Right lobe of liver (tissue), 4 donors: ENCODE data around the gene KCNG4.

Experiments
- POLR2A ChIP-seq: fragments of 450-650 bp; IDR thresholded peaks from one replicate; pipeline ENCODE4 v1.6.1; 2017; ENCODE audit warnings: antibody characterized with exemption, mild to moderate bottlenecking
- TF ChIP-seq, protein P1 (sequence below), 4 donors: fragments of 200-600 bp in 3 of 4; fragments of 450-650 bp in 1 of 4; IDR thresholded peaks; one replicate each; pipeline versions ENCODE4 v1.5.1 to v1.8.0; 2016 to 2022; ENCODE audit warnings: antibody characterized with exemption in 4 of 4, mild to moderate bottlenecking in 2 of 4
- donor health status: DM: no; HTN: no; CAD: no.
- donor health status: DM: no; HTN: no; CAD: no.
- donor health status: DM: no; HTN: yes; CAD: no.

DNA sequence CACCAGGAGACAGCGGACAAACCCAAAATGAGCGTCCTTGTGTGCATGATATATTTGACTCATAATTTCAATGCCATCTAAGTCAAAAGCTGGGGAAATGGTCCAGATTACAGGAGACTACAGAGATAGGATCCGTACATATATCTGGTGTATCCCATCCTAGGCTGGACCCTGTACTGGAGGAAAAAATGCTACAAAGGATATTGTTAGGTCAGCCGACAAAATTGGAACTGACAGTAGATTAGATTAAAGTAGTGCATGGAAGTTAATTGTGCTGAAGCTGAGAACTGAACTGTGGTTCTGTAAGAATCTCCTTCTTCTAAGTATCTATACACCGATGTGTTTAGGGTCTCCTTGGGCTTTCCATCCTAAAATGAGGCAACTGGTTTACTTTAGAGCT is 24.3 kb downstream of the KCNG4 start:
- TF ChIP-seq, protein P1, sequence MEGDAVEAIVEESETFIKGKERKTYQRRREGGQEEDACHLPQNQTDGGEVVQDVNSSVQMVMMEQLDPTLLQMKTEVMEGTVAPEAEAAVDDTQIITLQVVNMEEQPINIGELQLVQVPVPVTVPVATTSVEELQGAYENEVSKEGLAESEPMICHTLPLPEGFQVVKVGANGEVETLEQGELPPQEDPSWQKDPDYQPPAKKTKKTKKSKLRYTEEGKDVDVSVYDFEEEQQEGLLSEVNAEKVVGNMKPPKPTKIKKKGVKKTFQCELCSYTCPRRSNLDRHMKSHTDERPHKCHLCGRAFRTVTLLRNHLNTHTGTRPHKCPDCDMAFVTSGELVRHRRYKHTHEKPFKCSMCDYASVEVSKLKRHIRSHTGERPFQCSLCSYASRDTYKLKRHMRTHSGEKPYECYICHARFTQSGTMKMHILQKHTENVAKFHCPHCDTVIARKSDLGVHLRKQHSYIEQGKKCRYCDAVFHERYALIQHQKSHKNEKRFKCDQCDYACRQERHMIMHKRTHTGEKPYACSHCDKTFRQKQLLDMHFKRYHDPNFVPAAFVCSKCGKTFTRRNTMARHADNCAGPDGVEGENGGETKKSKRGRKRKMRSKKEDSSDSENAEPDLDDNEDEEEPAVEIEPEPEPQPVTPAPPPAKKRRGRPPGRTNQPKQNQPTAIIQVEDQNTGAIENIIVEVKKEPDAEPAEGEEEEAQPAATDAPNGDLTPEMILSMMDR (IDR thresholded peaks at IDR 0.05): no peak
- no peak for TF ChIP-seq POLR2A
